CD4-positive, alpha-beta T cell (primary cell): Measurements from ENCODE around the gene IFT27. TPM values are rescaled to one million over a fixed set of nuclear protein-coding genes. Genes with fewer than 3 reads are reported as not detected.

Experiments used
- ATAC-seq: fragments of 200-7000 bp; cut with Tn5 transposase; one replicate; pipeline ENCODE4 v1.10.0; 2022; ENCODE audit warnings: mild to moderate bottlenecking; ENCODE audit not compliant: poor library complexity
- CTCF ChIA-PET: fragments of 350-600 bp; sonication (Branson Sonifier 250); formaldehyde crosslinking; loops from one replicate; lab custom pipeline; 2021; ENCODE audit warnings: antibody characterized with exemption, inconsistent platforms; lab: Charles Lee
- POLR2A ChIA-PET: fragments of 350-600 bp; sonication (Branson Sonifier 250); formaldehyde crosslinking; loops from one replicate; lab custom pipeline; 2021; ENCODE audit warnings: antibody characterized with exemption, inconsistent platforms; lab: Charles Lee
- DNase-seq, 14 experiments: peaks; one replicate each; pipeline ENCODE4 v3.0.0-alpha.2; 2013 to 2020; ENCODE audit warnings: mixed read lengths in 2 of 14
- H3K27ac ChIP-seq, 2 donors: one replicate each; pipeline versions ENCODE4 v1.5.1 to v1.7.0; 2013; ENCODE audit warnings: low read length in 2 of 2, low read depth in 1 of 2, mild to moderate bottlenecking in 1 of 2
- H3K27me3 ChIP-seq, 2 experiments: 1 replicate in 1 of 2; 2 replicates in 1 of 2; pipeline versions ENCODE4 v1.6.1 to v1.7.0; 2013; ENCODE audit warnings: low read length in 2 of 2, control low read depth in 1 of 2, mild to moderate bottlenecking in 1 of 2, moderate library complexity in 1 of 2; ENCODE audit not compliant: insufficient read depth in 2 of 2, control insufficient read depth in 1 of 2
- H3K36me3 ChIP-seq: one replicate; pipeline ENCODE4 v1.6.1; 2013; ENCODE audit warnings: low read length, control low read depth; ENCODE audit not compliant: insufficient read depth
- H3K4me1 ChIP-seq: one replicate; pipeline ENCODE4 v1.6.1; 2013; ENCODE audit warnings: low read length, control low read depth; ENCODE audit not compliant: insufficient read depth
- H3K4me3 ChIP-seq: one replicate; pipeline ENCODE4 v1.5.1; 2013; ENCODE audit warnings: mild to moderate bottlenecking, low read length, moderate library complexity
- H3K9me3 ChIP-seq, 2 experiments: 1 replicate in 1 of 2; 2 replicates in 1 of 2; pipeline versions ENCODE4 v1.6.1 to v1.7.0; 2013; ENCODE audit warnings: low read length in 2 of 2, mild to moderate bottlenecking in 2 of 2, control low read depth in 1 of 2, moderate library complexity in 1 of 2; ENCODE audit not compliant: control insufficient read depth in 1 of 2, insufficient read depth in 1 of 2
- H3K27ac Mint-ChIP-seq: one replicate; pipeline ENCODE4 v1.8.0; 2020; ENCODE audit warnings: mixed read lengths
- H3K27me3 Mint-ChIP-seq: one replicate; pipeline ENCODE4 v1.8.0; 2021; ENCODE audit warnings: mixed read lengths
- H3K36me3 Mint-ChIP-seq: one replicate; pipeline ENCODE4 v1.8.0; 2021; ENCODE audit warnings: low read depth, mixed read lengths
- H3K4me1 Mint-ChIP-seq: one replicate; pipeline ENCODE4 v1.8.0; 2021; ENCODE audit warnings: low read depth, mixed read lengths
- H3K4me3 Mint-ChIP-seq: one replicate; pipeline ENCODE4 v1.8.0; 2020; ENCODE audit warnings: mild to moderate bottlenecking, mixed read lengths
- H3K9me3 Mint-ChIP-seq: one replicate; pipeline ENCODE4 v1.8.0; 2020; ENCODE audit warnings: mixed read lengths
- intact Hi-C, 2 experiments: fragments of 100-400 bp; cut with DNase I in 1 of 2; cut with micrococcal nuclease in 1 of 2; formaldehyde crosslinking; loops; one replicate each; pipeline versions ENCODE4 v1.15.1 to v1.9.0; 2023 to 2025; cut with DNase I, micrococcal nuclease
- total RNA-seq, 174 experiments: library from RNA in 2 of 174; stranded (reverse) in 2 of 174; gene quantifications; one replicate each; pipeline ENCODE4 v1.2.3 and lab custom pipeline; 2021 to 2026
- TF ChIP-seq, protein P1 (sequence below): fragments of 200-600 bp; IDR thresholded peaks from one replicate; pipeline ENCODE4 v1.8.0; 2022; ENCODE audit warnings: antibody characterized with exemption, mild to moderate bottlenecking

Gene IFT27
- total RNA-seq, 2 experiments from 2014 or later: 10.2 to 10.9 TPM

GRCh38 chr22:36783743-36784142, 7.8 kb upstream of the IFT27 start:
- intact Hi-C loops: loop anchor here in 1 of 2 experiments (2.0 to 5.0 kb wide), 2 partner anchors 414 to 477 kb away; no protein-coding TSS in a partner anchor
- H3K27me3 Mint-ChIP-seq: no peaks in the 10 kb centered on the region

GRCh38 chr22:36781656-36782627, 6.0 kb upstream of the IFT27 start:
- H3K36me3 ChIP-seq: no peaks in the 10 kb centered on the region
- peak overlapping the region; percentile 33 for H3K27ac Mint-ChIP-seq
- no peak overlapping the region for H3K4me3 Mint-ChIP-seq
- no peak overlapping the region for H3K27ac ChIP-seq
- peaks cover 16% of the 10 kb centered on the region for H3K4me1 ChIP-seq
- no peaks in the 10 kb centered on the region for H3K27me3 Mint-ChIP-seq
- no peaks in the 10 kb centered on the region for H3K9me3 ChIP-seq
- ChIA-PET POLR2A (interaction anchor here (1.5 kb wide), 1 partner anchor 196 kb away, joined by 5 read pairs; no protein-coding TSS in a partner anchor), CTCF (interaction anchor here (0.7 to 2.2 kb wide), 7 partner anchors 8 to 195 kb away, joined by 3 to 21 read pairs (median 8); no protein-coding TSS in a partner anchor)
- ATAC-seq: peak; percentile 96
- H3K36me3 Mint-ChIP-seq: no peaks in the 10 kb centered on the region
- H3K4me1 Mint-ChIP-seq: peaks cover 20% of the 10 kb centered on the region
- DNase-seq: peak; percentile 73 to 95 (median 87)
- no peak overlapping the region for H3K4me3 ChIP-seq
- intact Hi-C loops: loop anchor here (1.0 to 5.0 kb wide), 5 partner anchors 74 to 479 kb away; no protein-coding TSS in a partner anchor
- no peaks in the 10 kb centered on the region for H3K9me3 Mint-ChIP-seq
- TF ChIP-seq, protein P1, sequence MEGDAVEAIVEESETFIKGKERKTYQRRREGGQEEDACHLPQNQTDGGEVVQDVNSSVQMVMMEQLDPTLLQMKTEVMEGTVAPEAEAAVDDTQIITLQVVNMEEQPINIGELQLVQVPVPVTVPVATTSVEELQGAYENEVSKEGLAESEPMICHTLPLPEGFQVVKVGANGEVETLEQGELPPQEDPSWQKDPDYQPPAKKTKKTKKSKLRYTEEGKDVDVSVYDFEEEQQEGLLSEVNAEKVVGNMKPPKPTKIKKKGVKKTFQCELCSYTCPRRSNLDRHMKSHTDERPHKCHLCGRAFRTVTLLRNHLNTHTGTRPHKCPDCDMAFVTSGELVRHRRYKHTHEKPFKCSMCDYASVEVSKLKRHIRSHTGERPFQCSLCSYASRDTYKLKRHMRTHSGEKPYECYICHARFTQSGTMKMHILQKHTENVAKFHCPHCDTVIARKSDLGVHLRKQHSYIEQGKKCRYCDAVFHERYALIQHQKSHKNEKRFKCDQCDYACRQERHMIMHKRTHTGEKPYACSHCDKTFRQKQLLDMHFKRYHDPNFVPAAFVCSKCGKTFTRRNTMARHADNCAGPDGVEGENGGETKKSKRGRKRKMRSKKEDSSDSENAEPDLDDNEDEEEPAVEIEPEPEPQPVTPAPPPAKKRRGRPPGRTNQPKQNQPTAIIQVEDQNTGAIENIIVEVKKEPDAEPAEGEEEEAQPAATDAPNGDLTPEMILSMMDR: peak; percentile 97
- no peaks in the 10 kb centered on the region for H3K27me3 ChIP-seq

More at GRCh38 chr22:36783743-36784142, 7.8 kb upstream of the IFT27 start:
- DNase-seq (no peak), ATAC-seq (no peak)
- Histone ChIP-seq H3K4me1 (peaks cover 10% of the 10 kb centered on the region), H3K9me3 (no peaks in the 10 kb centered on the region), H3K36me3 (no peaks in the 10 kb centered on the region), H3K27ac (no peak overlapping the region), H3K4me3 (no peak overlapping the region), H3K27me3 (no peaks in the 10 kb centered on the region)
- no peak overlapping the region for H3K4me3 Mint-ChIP-seq
- H3K36me3 Mint-ChIP-seq: no peaks in the 10 kb centered on the region
- peaks cover 9% of the 10 kb centered on the region for H3K4me1 Mint-ChIP-seq
- TF ChIP-seq, protein P1: no peak
- ChIA-PET POLR2A (no interaction called here), CTCF (interaction anchor here (0.9 kb wide), 1 partner anchor 73 kb away, joined by 3 read pairs; no protein-coding TSS in a partner anchor)
- no peaks in the 10 kb centered on the region for H3K9me3 Mint-ChIP-seq
- H3K27ac Mint-ChIP-seq: no peak overlapping the region

DNA sequence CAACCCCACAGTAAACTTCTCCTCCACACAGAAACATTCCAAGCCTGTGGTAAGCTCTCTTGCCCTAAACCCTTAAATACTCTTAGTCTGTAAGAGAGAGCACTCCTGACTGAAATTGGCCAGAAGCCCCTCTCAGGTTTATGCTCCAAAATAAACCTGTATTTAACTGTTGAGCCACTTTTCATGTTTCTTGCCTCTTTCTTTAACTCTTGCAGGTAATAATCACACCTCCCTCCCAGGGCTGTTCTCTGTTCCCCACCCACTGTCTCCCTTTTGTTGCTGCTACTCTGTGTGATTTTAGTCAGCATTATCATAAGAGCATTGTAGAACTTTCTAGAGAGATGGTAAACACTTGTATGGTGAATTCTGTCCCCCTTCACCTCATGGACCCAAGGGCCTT, 2.1 kb upstream of the IFT27 start:
- H3K27ac ChIP-seq: no peak overlapping the region
- H3K36me3 ChIP-seq: no peaks in the 10 kb centered on the region
- no peak for ATAC-seq
- H3K36me3 Mint-ChIP-seq: no peaks in the 10 kb centered on the region
- peaks cover 38% of the 10 kb centered on the region for H3K4me1 Mint-ChIP-seq
- no peaks in the 10 kb centered on the region for H3K27me3 Mint-ChIP-seq
- DNase-seq: no peak
- peaks cover 31% of the 10 kb centered on the region for H3K4me1 ChIP-seq
- H3K27me3 ChIP-seq: no peaks in the 10 kb centered on the region
- H3K9me3 Mint-ChIP-seq: no peaks in the 10 kb centered on the region
- H3K4me3 Mint-ChIP-seq: peak overlapping the region; percentile 67
- no peaks in the 10 kb centered on the region for H3K9me3 ChIP-seq
- intact Hi-C loops: loop anchor here (5.0 to 10.0 kb wide), 3 partner anchors 251 to 1521 kb away; partner anchors contain the start of genes EIF3D (in 1 of the 2) and HMGXB4 (in 1 of the 2)
- TF ChIP-seq, protein P1: no peak
- ChIA-PET CTCF (interaction anchor here (2.6 kb wide), 1 partner anchor 75 kb away, joined by 7 read pairs; no protein-coding TSS in a partner anchor), POLR2A (no interaction called here)
- peak overlapping the region; percentile 49 for H3K27ac Mint-ChIP-seq
- no peak overlapping the region for H3K4me3 ChIP-seq
